ENCODE data around the gene PLB1. TPM values are rescaled to one million over a fixed set of nuclear protein-coding genes. Genes with fewer than 3 reads are reported as not detected.

The PLB1 gene
- total RNA-seq, 2 experiments from 2014 or later, result 0.51 to 0.73 TPM

DNA sequence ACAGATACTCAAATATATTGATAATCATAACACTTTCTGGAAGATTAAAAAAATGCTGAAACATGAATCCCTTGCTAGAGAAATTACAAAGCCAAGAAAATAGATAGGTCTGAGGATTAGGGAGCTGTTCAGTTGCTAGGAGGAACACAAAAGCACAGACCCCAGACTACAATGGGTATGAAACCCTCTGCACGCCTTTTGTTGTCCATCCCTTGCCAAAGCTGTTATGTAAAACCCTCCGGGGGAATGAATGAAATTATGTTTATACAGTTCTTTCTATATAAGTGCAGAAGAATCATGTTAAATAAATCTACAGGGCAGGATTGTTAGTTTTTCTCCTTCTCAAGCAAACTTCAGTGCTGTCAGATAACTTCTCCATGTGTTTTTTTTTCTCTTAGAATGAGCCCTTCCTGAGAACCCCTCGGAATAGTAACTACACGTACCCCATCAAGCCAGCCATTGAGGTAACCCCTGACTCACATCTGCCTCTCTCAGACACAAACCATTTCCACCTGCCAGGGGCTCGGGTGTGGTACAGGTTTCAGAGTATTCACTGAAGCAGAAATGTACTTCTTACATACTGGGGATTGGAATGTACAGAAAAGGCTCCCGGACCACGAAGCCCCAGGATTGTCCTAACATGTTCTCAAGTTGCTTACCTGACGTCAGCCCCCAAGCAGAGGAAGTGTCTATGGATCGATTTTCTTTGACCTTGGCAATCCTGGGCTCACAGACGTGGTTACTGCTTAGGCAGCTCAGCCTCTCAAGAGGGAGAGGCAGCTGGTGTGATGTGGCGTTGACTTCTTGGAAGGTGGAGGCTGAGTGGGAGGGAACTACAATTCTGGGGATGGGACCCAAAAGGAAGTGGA is 118.0 kb downstream of the PLB1 start:
- ChIA-PET POLR2A (interaction anchor here (1.1 kb wide), 1 partner anchor 20 kb away, joined by 4 read pairs; no protein-coding TSS in a partner anchor), CTCF (interaction anchor here (1.3 kb wide), 1 partner anchor 19 kb away, joined by 3 read pairs; no protein-coding TSS in a partner anchor)

DNA sequence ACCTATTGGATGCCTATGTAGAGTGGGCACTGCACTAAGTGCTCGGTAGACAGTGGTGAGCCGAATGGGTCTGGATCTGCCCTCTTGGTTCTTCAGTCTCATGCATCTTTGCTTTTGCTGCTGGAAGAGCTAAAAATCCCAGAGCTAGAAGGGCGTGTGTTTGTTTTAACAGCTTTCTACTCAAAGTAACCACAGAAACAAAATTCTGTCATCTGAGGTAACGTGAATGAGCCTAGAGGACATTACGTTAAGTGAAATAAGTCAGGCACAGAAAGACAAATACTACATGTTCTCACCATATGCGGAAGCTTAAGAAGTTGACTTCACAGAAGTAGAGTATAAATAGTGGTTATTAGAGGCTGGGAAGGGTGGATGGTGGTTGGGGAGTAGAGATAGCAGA is 119.8 kb downstream of the PLB1 start:
- ChIA-PET CTCF (interaction anchor here (1.3 to 1.4 kb wide), 2 partner anchors 21 to 22 kb away, joined by 4 to 5 read pairs; no protein-coding TSS in a partner anchor), POLR2A (interaction anchor here (1.0 kb wide), 1 partner anchor 136 kb away, joined by 4 read pairs; the partner anchor contains the start of gene PPP1CB)

DNA sequence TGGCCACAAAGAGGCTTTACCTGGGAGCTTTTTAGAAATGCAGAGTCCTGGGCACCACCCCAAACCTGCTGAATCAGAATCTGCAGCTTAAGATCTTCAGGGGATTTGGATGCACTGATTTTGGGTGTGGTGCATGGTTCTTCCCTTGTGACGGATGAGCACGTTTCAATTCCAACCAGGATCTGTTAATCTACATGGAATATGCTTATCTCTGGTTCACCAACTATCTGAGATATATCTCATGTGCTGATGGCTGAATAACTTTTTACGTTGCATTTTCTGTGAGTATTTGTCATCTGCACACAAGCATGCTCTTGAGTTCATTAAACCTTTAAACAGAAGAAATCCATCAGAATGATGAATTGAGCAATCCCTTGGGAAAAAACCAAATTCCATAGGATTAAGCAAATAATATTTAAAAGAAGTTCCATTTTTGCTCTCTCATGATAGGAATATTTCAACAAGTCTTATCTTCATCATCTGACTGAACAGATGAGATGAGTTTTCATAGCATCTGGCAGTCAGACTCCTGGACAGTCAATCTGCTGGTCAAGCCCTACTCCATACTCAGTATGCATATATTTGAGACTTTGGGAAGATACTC is 120.6 kb downstream of the PLB1 start:
- ChIA-PET POLR2A (interaction anchor here (1.0 kb wide), 1 partner anchor 135 kb away, joined by 4 read pairs; the partner anchor contains the start of gene PPP1CB), CTCF (interaction anchor here (1.0 to 1.4 kb wide), 3 partner anchors 21 to 22 kb away, joined by 3 to 5 read pairs (median 4); no protein-coding TSS in a partner anchor)

DNA sequence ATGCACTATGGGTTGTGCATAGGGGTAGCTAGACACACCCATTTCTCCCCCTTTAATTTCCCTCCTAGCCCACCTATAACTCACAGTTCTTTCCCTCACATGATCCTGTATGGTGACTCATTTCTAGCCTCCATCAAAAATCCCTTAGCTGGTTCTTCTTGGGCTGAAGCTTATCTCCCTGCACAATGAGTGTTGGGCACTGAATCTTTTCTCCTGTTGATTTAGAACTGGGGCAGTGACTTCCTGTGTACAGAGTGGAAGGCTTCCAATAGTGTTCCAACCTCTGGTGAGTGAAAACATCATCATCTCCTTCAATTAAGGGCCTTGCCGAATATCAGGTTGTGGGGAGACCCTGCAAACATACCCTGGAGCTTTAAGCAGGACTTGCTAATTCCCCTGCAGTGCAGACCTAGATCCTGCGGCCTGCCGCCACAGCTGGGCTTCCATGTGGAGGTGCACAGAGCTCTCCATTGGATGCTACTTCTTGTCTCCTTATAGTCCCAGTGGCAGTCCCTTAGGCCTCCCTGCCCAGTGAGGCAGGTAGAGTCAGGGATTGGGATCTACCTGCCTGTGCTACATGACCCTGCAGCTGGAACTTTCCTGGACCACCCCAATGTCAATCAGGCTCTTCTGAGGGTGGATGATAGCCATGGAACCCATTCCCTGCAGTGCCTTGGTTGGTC is 121.8 kb downstream of the PLB1 start:
- ChIA-PET POLR2A (no interaction called here), CTCF (interaction anchor here (1.0 to 1.1 kb wide), 2 partner anchors 9 to 24 kb away, joined by 3 read pairs; no protein-coding TSS in a partner anchor)

DNA sequence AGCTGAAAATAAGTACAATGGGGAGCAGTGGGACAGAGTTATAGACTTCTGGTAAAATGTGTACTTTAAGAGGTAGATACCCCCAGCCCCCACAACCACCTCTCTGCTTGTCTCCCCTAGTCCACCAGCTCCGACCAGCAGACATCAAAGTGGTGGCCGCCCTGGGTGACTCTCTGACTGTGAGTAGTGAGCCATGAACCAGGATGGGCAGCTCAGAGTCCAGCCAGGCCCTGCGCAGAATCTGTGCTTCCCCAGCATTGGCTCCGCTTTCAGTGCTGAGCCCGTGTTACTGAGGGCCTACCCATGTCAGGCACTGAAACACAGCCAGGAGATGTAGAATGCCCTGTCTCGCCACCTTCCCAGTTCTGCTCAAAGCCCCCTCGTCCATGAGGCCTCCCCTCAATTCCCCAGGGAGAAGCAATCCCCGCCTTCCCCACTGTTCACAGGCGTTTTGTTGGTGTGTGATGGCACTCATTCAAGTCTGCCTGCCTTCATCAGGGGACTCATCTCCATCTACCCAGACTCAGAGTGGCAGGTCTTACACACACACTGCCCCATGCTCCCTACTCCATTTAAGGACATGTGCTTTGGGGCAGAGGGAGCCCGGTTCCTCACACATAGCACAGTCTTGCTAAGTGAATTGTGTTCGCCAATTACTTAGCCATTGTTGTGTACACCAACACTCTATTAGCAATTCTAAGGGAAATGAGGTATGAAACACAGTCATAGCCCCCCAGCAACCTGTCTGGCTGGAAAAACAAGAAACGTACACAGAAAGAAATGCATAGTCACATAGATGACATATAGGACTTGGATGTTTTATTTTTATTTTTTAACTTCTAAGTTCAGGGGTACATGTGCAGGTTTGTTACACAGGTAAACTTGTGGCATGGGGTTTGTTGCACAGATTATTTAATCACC is 122.6 kb downstream of the PLB1 start:
- POLR2A ChIA-PET, result no interaction called here
- CTCF ChIA-PET, result no interaction called here

DNA sequence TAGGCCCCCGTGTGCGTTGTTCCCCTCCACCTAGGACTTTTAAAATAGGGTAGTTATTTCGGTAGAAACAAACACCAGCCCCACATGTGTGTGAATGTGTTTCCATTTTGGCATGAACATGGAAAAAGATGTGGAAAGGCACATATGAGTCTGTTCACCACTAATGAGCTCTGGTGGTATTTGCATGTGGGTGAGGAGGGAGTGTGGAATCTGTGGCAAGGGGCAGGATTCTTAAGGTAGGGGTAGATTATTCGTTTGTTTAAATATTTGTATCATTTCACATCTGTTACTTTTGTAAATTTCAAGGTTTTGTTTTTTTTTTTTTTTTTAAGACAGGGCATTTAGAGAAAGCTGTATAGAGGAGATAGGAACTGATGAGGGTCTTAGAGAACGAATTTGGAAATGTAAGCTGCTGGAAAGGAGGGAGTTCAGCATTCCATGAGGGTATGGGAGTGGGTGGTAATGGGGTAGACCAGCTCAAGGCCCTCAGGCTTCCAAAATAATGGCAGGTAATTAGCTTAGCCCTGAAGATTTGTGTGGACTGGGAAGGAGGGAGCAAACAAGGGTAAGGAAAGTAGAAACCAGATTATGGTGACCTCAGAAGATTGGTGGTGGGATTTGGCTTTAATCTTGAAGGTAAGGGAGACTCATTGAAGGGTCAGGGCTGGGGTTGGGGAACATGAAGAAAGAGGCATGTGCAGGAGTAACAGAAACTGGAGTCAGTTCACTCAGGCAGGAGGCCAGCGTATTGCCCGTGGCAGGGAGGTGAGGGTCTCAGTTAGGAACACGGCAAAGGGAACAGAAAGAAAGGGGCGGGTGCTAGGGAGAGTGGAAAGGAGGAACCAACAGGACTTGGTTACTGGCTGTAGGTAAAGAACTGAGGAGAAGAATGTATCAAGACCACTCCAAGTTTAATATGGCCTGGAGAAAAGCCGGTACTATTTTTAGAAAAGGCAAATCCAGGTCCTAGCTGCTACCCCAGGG is 123.6 kb downstream of the PLB1 start:
- ChIA-PET CTCF (interaction anchor here (0.5 to 1.1 kb wide), 2 partner anchors 25 to 497 kb away, joined by 3 read pairs; no protein-coding TSS in a partner anchor), POLR2A (interaction anchor here (0.5 to 0.6 kb wide), 2 partner anchors 58 to 423 kb away, joined by 3 to 4 read pairs; no protein-coding TSS in a partner anchor)

DNA sequence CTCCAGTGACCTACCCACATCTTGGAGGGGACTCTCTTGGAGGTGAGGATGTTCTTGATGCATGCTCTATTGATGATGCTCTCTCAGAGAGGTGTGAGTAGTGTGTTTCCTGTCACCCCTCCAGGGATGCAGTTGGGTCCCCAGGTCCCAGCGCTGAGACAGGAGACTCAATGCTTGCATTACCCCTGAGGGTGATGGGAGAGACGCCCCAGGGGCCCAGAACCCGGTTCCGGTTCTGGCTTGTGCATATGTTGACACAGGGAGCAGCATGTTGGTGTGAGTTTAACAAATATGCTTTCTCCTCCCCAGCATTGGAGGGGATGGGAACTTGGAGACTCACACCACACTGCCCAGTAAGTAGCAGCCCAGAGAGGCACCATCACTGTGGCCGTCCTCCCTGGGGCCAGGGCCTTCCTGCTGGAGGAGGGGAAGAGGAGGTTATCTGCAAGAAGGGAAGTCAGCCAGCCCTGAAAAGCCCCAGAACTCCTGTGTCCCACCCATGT is 124.5 kb downstream of the PLB1 start:
- CTCF ChIA-PET, result interaction anchor here (1.1 kb wide), 1 partner anchor 25 kb away, joined by 3 read pairs; no protein-coding TSS in a partner anchor
- POLR2A ChIA-PET, result interaction anchor here (0.6 kb wide), 1 partner anchor 57 kb away, joined by 3 read pairs; no protein-coding TSS in a partner anchor

DNA sequence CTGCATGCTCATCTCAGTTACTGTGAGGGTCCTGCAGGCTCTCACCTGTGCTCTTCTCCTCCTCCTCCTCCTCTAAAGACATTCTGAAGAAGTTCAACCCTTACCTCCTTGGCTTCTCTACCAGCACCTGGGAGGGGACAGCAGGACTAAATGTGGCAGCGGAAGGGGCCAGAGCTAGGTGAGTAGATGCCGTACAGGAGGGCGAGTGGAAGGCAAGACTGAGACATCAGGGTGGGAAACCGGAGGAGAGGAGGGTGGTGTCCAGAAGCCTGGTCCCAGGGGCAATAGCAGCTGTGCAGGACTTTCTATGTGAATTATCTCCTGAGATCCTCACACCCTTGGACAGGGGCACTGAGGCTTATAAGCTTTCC is 124.9 kb downstream of the PLB1 start:
- CTCF ChIA-PET, result interaction anchor here (1.4 to 2.1 kb wide), 2 partner anchors 9 to 26 kb away, joined by 4 to 8 read pairs; no protein-coding TSS in a partner anchor
- POLR2A ChIA-PET, result interaction anchor here (1.1 kb wide), 1 partner anchor 131 kb away, joined by 5 read pairs; the partner anchor contains the start of gene PPP1CB

DNA sequence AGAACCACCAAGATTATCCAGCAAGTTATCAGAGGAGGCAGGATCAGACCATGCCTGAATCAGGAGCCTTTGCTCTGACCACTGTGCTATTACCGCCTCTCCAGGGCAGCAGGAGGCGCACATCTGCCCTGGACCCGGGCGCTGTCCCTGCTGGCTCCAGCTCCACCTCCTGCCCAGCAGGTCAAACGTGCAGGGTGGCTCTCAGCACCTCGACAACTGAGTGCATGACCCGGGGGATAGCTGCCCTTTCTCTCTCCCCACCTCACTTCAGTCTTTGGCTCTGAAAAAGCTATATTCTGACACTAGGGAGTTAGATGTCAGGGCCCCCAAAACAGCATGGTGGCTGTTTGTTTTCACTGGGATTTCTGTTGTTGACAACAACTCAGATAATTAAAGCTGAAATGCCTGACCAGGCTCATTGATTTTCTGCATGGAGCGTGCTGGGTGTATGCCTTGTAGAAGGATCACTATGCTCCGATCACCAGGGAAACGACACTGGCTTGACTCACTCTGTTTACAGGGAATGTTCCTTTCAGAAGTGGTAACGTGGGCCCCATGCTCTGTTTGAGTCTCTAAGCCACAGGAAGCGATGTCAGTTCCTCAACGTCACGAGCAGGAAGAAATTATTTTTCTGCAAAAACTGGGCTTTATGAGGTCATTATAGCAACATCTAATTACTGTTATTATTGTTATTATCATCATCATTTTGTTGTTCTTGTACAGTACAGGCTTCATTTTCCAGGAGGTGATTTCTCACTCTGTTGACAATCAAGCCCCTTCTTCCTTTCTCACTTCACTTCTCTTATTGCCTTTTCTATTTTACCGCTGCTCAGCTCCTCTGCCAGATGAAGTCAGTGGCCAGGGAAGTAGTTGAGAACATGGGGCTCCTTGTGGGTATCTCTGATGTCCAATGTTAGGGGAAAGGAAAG is 125.6 kb downstream of the PLB1 start:
- POLR2A ChIA-PET, result interaction anchor here (0.5 to 1.1 kb wide), 2 partner anchors 130 to 164 kb away, joined by 3 to 5 read pairs; partner anchors contain the start of gene PPP1CB
- CTCF ChIA-PET, result interaction anchor here (0.8 to 2.1 kb wide), 3 partner anchors 9 to 27 kb away, joined by 3 to 8 read pairs (median 4); no protein-coding TSS in a partner anchor

DNA sequence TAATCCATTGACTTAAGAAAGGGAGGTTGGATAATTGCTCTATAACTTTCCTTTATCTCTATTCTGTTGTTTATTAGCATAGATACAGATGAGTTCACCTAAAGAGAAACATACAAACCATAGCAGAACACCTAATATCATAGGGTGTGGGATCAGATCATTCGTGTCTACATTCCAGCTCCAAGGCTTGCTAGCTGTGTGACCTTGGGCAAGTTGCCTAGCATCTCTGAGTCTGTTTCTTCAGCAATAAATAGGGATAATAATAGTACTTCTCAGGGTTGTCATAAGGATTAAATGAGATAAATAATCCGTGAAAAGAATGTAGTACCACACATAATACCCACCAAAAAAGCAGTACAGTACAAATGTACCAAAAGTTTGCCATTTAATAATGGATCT is 126.2 kb downstream of the PLB1 start:
- POLR2A ChIA-PET, result no interaction called here
- CTCF ChIA-PET, result interaction anchor here (0.8 to 2.1 kb wide), 4 partner anchors 9 to 55 kb away, joined by 3 to 8 read pairs (median 4); no protein-coding TSS in a partner anchor

DNA sequence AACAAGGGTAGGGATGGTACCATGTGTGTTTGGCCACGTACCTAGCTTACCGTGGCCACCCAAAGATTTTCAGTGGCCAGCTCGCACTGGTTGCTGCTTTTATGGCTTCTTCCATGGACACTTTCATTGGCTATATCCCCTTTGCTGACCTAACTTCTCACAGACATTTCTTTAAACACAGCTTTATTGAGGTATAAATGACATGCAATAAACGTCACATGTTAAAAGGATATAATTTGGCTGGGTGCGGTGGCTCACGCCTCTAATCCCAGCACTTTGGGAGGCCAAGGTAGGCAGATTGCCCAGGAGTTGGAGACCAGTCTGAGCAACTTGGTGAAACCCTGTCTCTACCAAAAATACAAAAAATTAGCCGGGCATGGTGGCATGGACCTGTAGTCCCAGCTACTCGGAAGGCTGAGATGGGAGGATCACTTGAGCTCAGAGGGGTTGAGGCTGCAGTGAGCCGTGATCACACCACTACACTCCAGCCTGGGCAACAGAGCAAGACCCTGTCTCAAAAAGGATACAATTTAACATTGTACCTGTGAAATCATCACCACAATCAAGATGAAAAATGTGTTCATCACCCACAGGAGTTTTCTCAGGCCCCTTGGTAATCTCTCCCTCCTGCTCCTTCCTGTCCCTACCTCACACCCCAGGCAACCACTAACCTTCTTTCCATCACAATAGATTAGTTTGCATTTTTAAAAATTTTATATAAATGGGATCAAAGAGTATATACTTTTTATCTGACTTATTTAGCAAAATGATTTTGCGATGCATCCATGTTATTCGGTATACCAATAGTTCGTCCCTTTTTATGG is 127.9 kb downstream of the PLB1 start:
- ChIA-PET POLR2A (no interaction called here), CTCF (interaction anchor here (0.8 to 1.3 kb wide), 4 partner anchors 30 to 129 kb away, joined by 3 to 5 read pairs (median 4); no protein-coding TSS in a partner anchor)

DNA sequence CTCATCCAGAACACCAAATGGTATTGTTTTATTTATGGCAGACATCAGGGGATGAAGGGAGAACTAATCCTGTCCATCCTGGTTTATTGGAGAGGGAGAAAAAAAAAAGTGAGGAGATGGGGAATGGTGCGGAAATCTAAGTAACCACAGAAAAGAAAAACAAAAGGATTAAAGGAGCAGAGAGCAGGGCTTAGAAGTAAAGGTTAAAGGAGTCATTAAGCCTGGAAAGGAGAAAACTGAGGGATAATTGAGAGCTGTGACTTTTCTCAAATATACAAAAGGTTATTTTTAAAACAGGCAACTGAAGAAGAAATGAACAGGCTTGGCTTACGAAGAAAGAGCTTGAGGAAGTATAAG is 128.6 kb downstream of the PLB1 start:
- ChIA-PET POLR2A (interaction anchor here (0.5 kb wide), 1 partner anchor 11 kb away, joined by 3 read pairs; no protein-coding TSS in a partner anchor), CTCF (interaction anchor here (1.3 kb wide), 1 partner anchor 128 kb away, joined by 3 read pairs; no protein-coding TSS in a partner anchor)

DNA sequence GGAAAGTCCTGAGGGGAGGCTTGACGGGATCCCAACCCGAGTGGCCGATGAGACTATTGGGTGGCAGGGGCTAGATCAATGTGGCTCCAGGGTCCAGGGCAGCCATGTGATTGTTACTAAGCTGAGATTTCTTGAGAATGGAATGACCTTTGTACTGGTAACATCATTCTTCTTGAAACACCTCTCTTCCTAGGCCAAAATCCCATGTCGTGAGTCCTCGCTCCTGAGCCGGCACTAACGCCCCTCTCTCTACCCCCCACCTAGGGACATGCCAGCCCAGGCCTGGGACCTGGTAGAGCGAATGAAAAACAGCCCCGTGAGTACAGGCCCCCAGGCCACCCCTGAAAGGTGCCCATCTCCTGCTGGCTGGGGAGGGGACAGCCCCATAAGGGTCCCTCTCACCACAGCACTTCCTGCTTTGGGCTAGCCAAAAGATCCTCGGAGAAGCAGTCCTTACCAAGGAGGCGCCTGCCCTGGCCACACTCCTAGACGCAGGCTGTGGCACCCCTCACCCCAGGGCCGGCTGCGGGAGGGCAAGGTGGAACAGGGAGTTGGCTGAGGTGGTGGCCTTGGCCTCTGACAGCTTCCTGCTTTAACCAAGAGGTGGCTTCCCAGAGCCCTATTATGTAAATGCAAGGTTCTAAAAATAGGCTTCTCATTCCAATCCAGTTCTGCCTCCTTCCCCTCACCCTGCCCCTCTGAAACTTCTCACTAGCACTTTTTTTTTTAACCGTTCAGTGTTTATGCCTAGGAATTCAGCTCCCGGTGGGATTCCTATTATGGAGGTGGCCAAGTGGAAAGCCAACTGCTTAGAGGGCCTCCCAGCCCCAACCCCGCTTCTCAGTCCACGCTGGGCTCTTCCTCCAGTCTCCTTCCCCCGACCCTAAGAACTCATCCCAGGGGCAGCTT is 129.2 kb downstream of the PLB1 start:
- POLR2A ChIA-PET, result interaction anchor here (0.5 to 0.7 kb wide), 2 partner anchors 12 to 13 kb away, joined by 3 to 4 read pairs; no protein-coding TSS in a partner anchor
- CTCF ChIA-PET, result interaction anchor here (1.3 kb wide), 1 partner anchor 127 kb away, joined by 3 read pairs; no protein-coding TSS in a partner anchor

DNA sequence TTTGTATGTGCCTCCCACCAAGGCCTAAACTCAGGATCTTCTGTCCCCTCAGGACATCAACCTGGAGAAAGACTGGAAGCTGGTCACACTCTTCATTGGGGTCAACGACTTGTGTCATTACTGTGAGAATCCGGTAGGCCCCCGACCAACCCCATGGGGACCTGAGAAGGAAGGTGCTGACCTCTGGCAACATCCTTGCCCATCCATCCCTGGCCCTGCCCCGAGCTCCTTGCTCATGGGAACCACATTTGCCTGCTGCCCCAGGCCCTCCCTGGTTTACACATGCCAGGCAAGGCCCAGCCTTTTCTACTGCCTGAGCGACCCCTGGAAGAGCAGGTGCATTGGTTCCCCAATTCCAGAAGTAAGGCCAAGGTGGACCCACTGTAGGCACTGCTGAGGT is 130.5 kb downstream of the PLB1 start:
- ChIA-PET POLR2A (no interaction called here), CTCF (interaction anchor here (1.5 kb wide), 1 partner anchor 9 kb away, joined by 3 read pairs; no protein-coding TSS in a partner anchor)

Data from activated CD8-positive, alpha-beta memory T cell treated with anti-CD3 and anti-CD28 coated beads for 36 hours (primary cell).